ENCODE results near the gene SLU7. TPM values are rescaled to one million over a fixed set of nuclear protein-coding genes. Genes with fewer than 3 reads are reported as not detected.

SLU7 gene
- total RNA-seq, 4 donors from 2014 or later, result 61.4 to 103 (median 87.2) TPM

DNA sequence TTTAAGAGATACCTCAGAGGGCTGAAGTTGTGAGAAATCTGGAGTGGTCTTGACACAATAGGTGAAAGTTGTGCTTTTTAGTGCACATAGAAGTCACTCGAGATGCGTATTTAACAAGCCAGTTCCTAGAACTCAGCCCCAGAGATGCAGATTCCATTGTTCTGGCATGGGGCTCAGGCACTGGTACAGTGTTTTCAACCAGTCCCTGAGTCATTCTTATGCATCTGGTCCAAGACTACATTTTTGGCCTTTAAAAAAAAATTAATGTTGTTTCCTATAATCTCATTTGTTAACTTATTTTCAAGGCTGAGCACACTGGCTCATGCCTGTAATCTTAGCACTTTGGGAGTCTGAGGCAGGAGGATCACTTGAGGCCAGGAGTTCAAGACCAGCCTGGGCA lies 32.4 kb upstream of the SLU7 start:
- in situ Hi-C loops (cut with MboI; ENCODE audit: low sequenced_read_pairs in 4 of 4), result no loop called here
- H3K27me3 ChIP-seq, result peaks cover 0 to 4% (median 0%) of the 10 kb centered on the region in 3 donors
- no peaks in the 10 kb centered on the region for H3K36me3 ChIP-seq
- H3K27ac ChIP-seq, result no peak overlapping the region
- H3K4me3 ChIP-seq, result no peak overlapping the region
- ATAC-seq (no peak), DNase-seq (no peak)
- no peaks in the 10 kb centered on the region for H3K4me1 ChIP-seq
- H3K9me3 ChIP-seq, result no peaks in the 10 kb centered on the region
- intact Hi-C loops (cut with DNase I; ENCODE audit: low total_unique reads), result no loop called here
- TF ChIP-seq, protein P1, sequence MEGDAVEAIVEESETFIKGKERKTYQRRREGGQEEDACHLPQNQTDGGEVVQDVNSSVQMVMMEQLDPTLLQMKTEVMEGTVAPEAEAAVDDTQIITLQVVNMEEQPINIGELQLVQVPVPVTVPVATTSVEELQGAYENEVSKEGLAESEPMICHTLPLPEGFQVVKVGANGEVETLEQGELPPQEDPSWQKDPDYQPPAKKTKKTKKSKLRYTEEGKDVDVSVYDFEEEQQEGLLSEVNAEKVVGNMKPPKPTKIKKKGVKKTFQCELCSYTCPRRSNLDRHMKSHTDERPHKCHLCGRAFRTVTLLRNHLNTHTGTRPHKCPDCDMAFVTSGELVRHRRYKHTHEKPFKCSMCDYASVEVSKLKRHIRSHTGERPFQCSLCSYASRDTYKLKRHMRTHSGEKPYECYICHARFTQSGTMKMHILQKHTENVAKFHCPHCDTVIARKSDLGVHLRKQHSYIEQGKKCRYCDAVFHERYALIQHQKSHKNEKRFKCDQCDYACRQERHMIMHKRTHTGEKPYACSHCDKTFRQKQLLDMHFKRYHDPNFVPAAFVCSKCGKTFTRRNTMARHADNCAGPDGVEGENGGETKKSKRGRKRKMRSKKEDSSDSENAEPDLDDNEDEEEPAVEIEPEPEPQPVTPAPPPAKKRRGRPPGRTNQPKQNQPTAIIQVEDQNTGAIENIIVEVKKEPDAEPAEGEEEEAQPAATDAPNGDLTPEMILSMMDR (IDR thresholded peaks at IDR 0.05 in 4 of 5, conservative IDR thresholded peaks at IDR 0.05 in 1 of 5), result no peak
- no peak for TF ChIP-seq POLR2A (IDR thresholded peaks at IDR 0.05)

DNA sequence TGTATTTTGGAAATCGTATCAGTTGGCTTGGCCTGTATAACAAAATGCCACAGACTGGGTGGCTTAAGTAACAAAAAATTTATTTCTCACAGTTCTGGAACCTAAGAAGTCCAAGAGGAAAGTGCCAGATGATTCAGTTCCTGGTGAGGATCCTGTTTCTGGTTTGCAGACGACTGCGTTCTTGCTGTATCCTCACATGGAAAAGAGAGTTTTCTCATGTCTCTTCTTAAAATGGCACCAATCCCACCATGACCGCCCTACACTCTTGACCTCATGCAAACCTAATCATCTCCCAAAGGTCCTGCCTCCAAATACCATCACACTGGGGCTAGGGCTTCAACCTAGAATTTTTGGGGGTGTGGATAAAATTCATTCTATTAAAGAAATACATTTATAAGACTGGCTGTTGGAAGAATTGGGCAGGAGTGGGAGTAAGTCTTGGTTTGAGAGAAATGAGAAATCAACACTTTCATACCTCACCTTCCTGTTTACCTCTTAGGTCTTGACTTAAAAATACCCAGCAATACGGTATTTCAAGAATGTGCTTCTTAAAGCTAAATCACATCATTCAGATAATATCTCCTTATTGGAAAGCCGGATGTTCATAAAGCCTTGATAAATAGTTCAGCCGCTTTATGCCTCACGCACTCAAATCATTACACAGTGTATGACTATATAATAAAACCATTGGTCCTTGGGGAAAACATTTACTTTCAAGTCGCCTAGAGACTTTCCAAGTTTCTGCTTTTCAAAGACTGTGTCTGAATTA lies 31.5 kb upstream of the SLU7 start:
- H3K36me3 ChIP-seq, result no peaks in the 10 kb centered on the region
- intact Hi-C loops (cut with DNase I; ENCODE audit: low total_unique reads) (no loop called here), in situ Hi-C loops (cut with MboI; ENCODE audit: low sequenced_read_pairs in 4 of 4) (no loop called here)
- no peak overlapping the region for H3K27ac ChIP-seq
- no peak overlapping the region for H3K4me3 ChIP-seq
- DNase-seq, result no peak
- H3K4me1 ChIP-seq, result no peaks in the 10 kb centered on the region
- H3K9me3 ChIP-seq, result no peaks in the 10 kb centered on the region
- no peak for ATAC-seq
- TF ChIP-seq POLR2A (IDR thresholded peaks at IDR 0.05), result no peak
- TF ChIP-seq, protein P1 (IDR thresholded peaks at IDR 0.05 in 4 of 5, conservative IDR thresholded peaks at IDR 0.05 in 1 of 5), result no peak
- H3K27me3 ChIP-seq, result peaks cover 0 to 4% (median 0%) of the 10 kb centered on the region in 3 donors

DNA sequence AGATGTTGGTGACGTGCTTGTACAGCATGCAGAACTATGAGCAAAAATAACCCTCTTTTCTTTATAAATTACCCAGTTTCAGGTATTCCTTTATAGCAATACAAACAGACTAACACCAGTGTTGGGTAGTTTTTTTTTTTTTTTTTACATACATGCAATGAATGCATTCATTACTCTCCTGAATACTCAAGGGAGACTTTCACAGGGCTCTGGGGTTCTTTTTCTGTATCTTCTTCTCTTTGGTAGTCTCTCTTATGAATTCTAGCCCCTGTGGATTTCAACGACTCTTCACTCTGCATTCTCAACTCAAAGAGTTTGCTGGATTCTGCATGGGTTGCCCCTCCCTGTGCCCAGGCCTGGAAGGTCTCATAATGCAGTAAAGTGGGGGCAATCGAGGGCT lies 30.6 kb upstream of the SLU7 start:
- H3K27ac ChIP-seq, result no peak overlapping the region
- H3K36me3 ChIP-seq, result no peaks in the 10 kb centered on the region
- no peak for ATAC-seq
- H3K9me3 ChIP-seq, result no peaks in the 10 kb centered on the region
- no peak for DNase-seq
- H3K4me1 ChIP-seq, result no peaks in the 10 kb centered on the region
- no peak overlapping the region for H3K4me3 ChIP-seq
- in situ Hi-C loops (cut with MboI; ENCODE audit: low sequenced_read_pairs in 4 of 4) (no loop called here), intact Hi-C loops (cut with DNase I; ENCODE audit: low total_unique reads) (no loop called here)
- TF ChIP-seq, protein P1 (IDR thresholded peaks at IDR 0.05 in 4 of 5, conservative IDR thresholded peaks at IDR 0.05 in 1 of 5), result no peak
- TF ChIP-seq POLR2A (IDR thresholded peaks at IDR 0.05), result no peak
- peaks cover 0 to 4% (median 0%) of the 10 kb centered on the region in 3 donors for H3K27me3 ChIP-seq

DNA sequence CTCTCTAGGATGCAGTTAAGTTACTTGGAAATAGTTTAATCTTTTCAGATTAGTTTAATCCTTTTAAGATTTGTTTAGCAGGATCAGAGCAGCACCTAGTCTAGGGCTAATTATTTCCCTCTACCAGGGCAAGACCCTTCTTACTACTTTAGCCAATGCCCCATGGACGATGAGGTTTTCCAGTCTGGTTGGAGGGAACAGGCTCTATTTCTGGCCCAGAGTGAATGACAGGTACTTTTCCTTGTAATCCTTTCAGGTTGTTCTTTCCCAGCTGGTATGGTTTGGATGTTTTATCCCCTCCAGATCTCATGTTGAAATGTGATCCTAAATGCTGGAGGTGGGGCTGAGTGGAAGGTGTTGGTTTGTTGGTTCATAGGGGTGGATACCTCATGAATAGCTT lies 30.0 kb upstream of the SLU7 start:
- no peaks in the 10 kb centered on the region for H3K36me3 ChIP-seq
- H3K27ac ChIP-seq, result no peak overlapping the region
- no peak overlapping the region for H3K4me3 ChIP-seq
- H3K4me1 ChIP-seq, result no peaks in the 10 kb centered on the region
- H3K9me3 ChIP-seq, result no peaks in the 10 kb centered on the region
- TF ChIP-seq, protein P1 (IDR thresholded peaks at IDR 0.05 in 4 of 5, conservative IDR thresholded peaks at IDR 0.05 in 1 of 5), result no peak
- no peak for TF ChIP-seq POLR2A (IDR thresholded peaks at IDR 0.05)
- intact Hi-C loops (cut with DNase I; ENCODE audit: low total_unique reads), result no loop called here
- no peak for DNase-seq
- in situ Hi-C loops (cut with MboI; ENCODE audit: low sequenced_read_pairs in 4 of 4), result no loop called here
- peaks cover 0 to under 1% (median 0%) of the 10 kb centered on the region in 3 donors for H3K27me3 ChIP-seq
- ATAC-seq, result no peak

Measured in gastrocnemius medialis (tissue), 4 donors.